GM12878 (cell line): ENCODE data around the gene CHMP6. TPM values are rescaled to one million over a fixed set of nuclear protein-coding genes. Genes with fewer than 3 reads are reported as not detected.
A peak's percentile ranks its signal among the peaks of the same experiment; 100 is the strongest.

Source experiments
- BACH1 ChIP-seq: fragments of 450-650 bp; IDR thresholded peaks from 2 replicates; pipeline ENCODE4 v1.6.1; 2017; ENCODE audit warnings: mild to moderate bottlenecking, borderline replicate concordance
- BHLHE40 ChIP-seq, 2 experiments: fragments of 450-650 bp in 1 of 2; IDR thresholded peaks; 2 replicates each; pipeline ENCODE4 v1.6.1; 2011 to 2017; ENCODE audit warnings: low read depth in 2 of 2, borderline replicate concordance in 1 of 2, improper control_type of control experiment in 1 of 2, low read length in 1 of 2, mild to moderate bottlenecking in 1 of 2
- CBFB ChIP-seq: IDR thresholded peaks from 2 replicates; pipeline ENCODE4 v1.6.1; 2016; ENCODE audit warnings: antibody characterized with exemption, low read depth
- CHD1 ChIP-seq: IDR thresholded peaks from 2 replicates; pipeline ENCODE4 v1.6.1; 2012; ENCODE audit warnings: low read depth, low read length, improper control_type of control experiment
- DPF2 ChIP-seq: fragments of 450-650 bp; IDR thresholded peaks from 2 replicates; pipeline ENCODE4 v1.6.1; 2017; ENCODE audit warnings: mild to moderate bottlenecking
- E2F4 ChIP-seq: IDR thresholded peaks from 2 replicates; pipeline ENCODE4 v1.6.1; 2012; ENCODE audit warnings: low read depth, low read length, improper control_type of control experiment
- EED ChIP-seq: sonication (generic); IDR thresholded peaks from 2 replicates; pipeline ENCODE4 v1.6.1; 2016; ENCODE audit warnings: antibody characterized with exemption, low read depth
- EGR1 ChIP-seq, 2 experiments: IDR thresholded peaks; 1 replicate in 1 of 2; 2 replicates in 1 of 2; pipeline ENCODE4 v1.6.1; 2011 to 2012; ENCODE audit warnings: low read depth in 2 of 2, low read length in 2 of 2, borderline replicate concordance in 1 of 2, mild to moderate bottlenecking in 1 of 2, moderate library complexity in 1 of 2
- ELK1 ChIP-seq: IDR thresholded peaks from 2 replicates; pipeline ENCODE4 v1.6.1; 2012; ENCODE audit warnings: low read depth, low read length, improper control_type of control experiment
- EZH2 ChIP-seq: IDR thresholded peaks from 2 replicates; pipeline ENCODE4 v1.6.1; 2012; ENCODE audit warnings: low read depth, mild to moderate bottlenecking, control low read depth, inconsistent platforms, low read length, borderline replicate concordance; ENCODE audit not compliant: control insufficient read depth
- GATAD2B ChIP-seq: fragments of 450-650 bp; conservative IDR thresholded peaks from 2 replicates; pipeline ENCODE4 v1.6.1; 2017; ENCODE audit warnings: low read depth, mild to moderate bottlenecking, moderate library complexity
- HDAC6 ChIP-seq: fragments of 200-600 bp; sonication (generic); IDR thresholded peaks from one replicate; pipeline ENCODE4 v1.8.0; 2017; ENCODE audit warnings: antibody characterized with exemption; ENCODE audit not compliant: unreplicated experiment
- HDGF ChIP-seq: fragments of 450-650 bp; IDR thresholded peaks from 2 replicates; pipeline ENCODE4 v1.6.1; 2016; ENCODE audit warnings: antibody characterized with exemption
- IKZF2 ChIP-seq, 2 experiments: fragments of 450-650 bp; IDR thresholded peaks; 2 replicates each; pipeline ENCODE4 v1.6.1; 2017; ENCODE audit warnings: mild to moderate bottlenecking in 2 of 2, moderate library complexity in 2 of 2
- IRF3 ChIP-seq: fragments of 450-650 bp; IDR thresholded peaks from 2 replicates; pipeline ENCODE4 v1.6.1; 2014; ENCODE audit warnings: mild to moderate bottlenecking
- MEF2A ChIP-seq: IDR thresholded peaks from 2 replicates; pipeline ENCODE4 v1.6.1; 2011; ENCODE audit warnings: low read depth, mild to moderate bottlenecking, low read length, moderate library complexity; ENCODE audit not compliant: insufficient read depth
- MTA3 ChIP-seq: IDR thresholded peaks from 2 replicates; pipeline ENCODE4 v1.6.1; 2012; ENCODE audit warnings: low read length, inconsistent platforms, borderline replicate concordance
- MYC ChIP-seq: IDR thresholded peaks from 2 replicates; pipeline ENCODE4 v1.6.1; 2011; ENCODE audit warnings: mild to moderate bottlenecking, low read length, moderate library complexity, inconsistent platforms; ENCODE audit not compliant: insufficient read depth, insufficient replicate concordance, insufficient read length, severe bottlenecking
- NR2C1 ChIP-seq: fragments of 450-650 bp; IDR thresholded peaks from 2 replicates; pipeline ENCODE4 v1.6.1; 2017; ENCODE audit warnings: antibody characterized with exemption, mild to moderate bottlenecking, moderate library complexity
- POLR2A ChIP-seq: IDR thresholded peaks from 2 replicates; pipeline ENCODE4 v1.6.1; 2011; ENCODE audit warnings: low read depth, mild to moderate bottlenecking, low read length
- RAD51 ChIP-seq: fragments of 450-650 bp; IDR thresholded peaks from 2 replicates; pipeline ENCODE4 v1.6.1; 2016; ENCODE audit warnings: moderate library complexity, mild to moderate bottlenecking, inconsistent platforms
- RFX5 ChIP-seq: IDR thresholded peaks from 2 replicates; pipeline ENCODE4 v1.6.1; 2011; ENCODE audit warnings: low read depth, low read length, improper control_type of control experiment
- RUNX3 ChIP-seq: IDR thresholded peaks from 2 replicates; pipeline ENCODE4 v1.6.1; 2012; ENCODE audit warnings: low read length, inconsistent platforms
- SIX5 ChIP-seq: IDR thresholded peaks from 2 replicates; pipeline ENCODE4 v1.6.1; 2011; ENCODE audit warnings: mild to moderate bottlenecking, low read depth, low read length, moderate library complexity; ENCODE audit not compliant: severe bottlenecking
- SMAD5 ChIP-seq: IDR thresholded peaks from 2 replicates; pipeline ENCODE4 v1.6.1; 2016; ENCODE audit warnings: antibody characterized with exemption, low read depth
- SPI1 ChIP-seq: IDR thresholded peaks from 2 replicates; pipeline ENCODE4 v1.6.1; 2011; ENCODE audit warnings: low read depth, mild to moderate bottlenecking, low read length, moderate library complexity, borderline replicate concordance; ENCODE audit not compliant: insufficient read depth
- SUPT20H ChIP-seq: IDR thresholded peaks from 2 replicates; pipeline ENCODE4 v1.6.1; 2011; ENCODE audit warnings: low read depth, mild to moderate bottlenecking, low read length, moderate library complexity, borderline replicate concordance; ENCODE audit not compliant: control insufficient read depth
- TBL1XR1 ChIP-seq: IDR thresholded peaks from 2 replicates; pipeline ENCODE4 v1.6.1; 2012; ENCODE audit warnings: low read depth, low read length, improper control_type of control experiment
- YY1 ChIP-seq: IDR thresholded peaks from 2 replicates; pipeline ENCODE4 v1.6.1; 2011; ENCODE audit warnings: low read depth, mild to moderate bottlenecking, low read length
- ZNF207 ChIP-seq: fragments of 450-650 bp; IDR thresholded peaks from 2 replicates; pipeline ENCODE4 v1.6.1; 2014; ENCODE audit warnings: antibody characterized with exemption, mild to moderate bottlenecking, borderline replicate concordance
- ZNF217 ChIP-seq: fragments of 450-650 bp; IDR thresholded peaks from 2 replicates; pipeline ENCODE4 v1.6.1; 2017; ENCODE audit warnings: antibody characterized with exemption, mild to moderate bottlenecking
- ZNF24 ChIP-seq: fragments of 450-650 bp; IDR thresholded peaks from 2 replicates; pipeline ENCODE4 v1.6.1; 2017; ENCODE audit warnings: antibody characterized with exemption, mild to moderate bottlenecking
- polyA plus RNA-seq, 11 experiments: library from polyadenylated mRNA; depleted of rRNA in 4 of 11; unstranded in 6 of 11; stranded (reverse) in 5 of 11; fragments of >200 nt; fragmentation: Nextera tagmentation in 4 of 11; fragmentation: Illumina TruSeq in 1 of 11; extraction: Ambion mirVana in 4 of 11; extraction: Trizol in 1 of 11; gene quantifications; 1 replicate in 1 of 11; 2 replicates in 10 of 11; pipeline versions ENCODE4 v1.2.1 to v1.2.3, GENCODE V29; 2011 to 2016; ENCODE audit warnings: inconsistent platforms in 2 of 11, missing spikeins in 2 of 11, low read depth in 1 of 11
- total RNA-seq, 4 experiments: library from RNA; depleted of rRNA in 3 of 4; stranded (reverse); fragments of >200 nt in 3 of 4; fragmentation: Illumina TruSeq in 1 of 4; extraction: Trizol in 1 of 4; gene quantifications; 2 replicates each; pipeline versions ENCODE4 v1.2.1 to v1.2.3, GENCODE V29; 2013 to 2021

Gene CHMP6
- total and polyA plus RNA-seq, 10 of the 15 experiments (the other 5 are each of a cell fraction or from before 2014, with no cell fraction given) = 0.21 to 37.9 (median 14.7) TPM

DNA sequence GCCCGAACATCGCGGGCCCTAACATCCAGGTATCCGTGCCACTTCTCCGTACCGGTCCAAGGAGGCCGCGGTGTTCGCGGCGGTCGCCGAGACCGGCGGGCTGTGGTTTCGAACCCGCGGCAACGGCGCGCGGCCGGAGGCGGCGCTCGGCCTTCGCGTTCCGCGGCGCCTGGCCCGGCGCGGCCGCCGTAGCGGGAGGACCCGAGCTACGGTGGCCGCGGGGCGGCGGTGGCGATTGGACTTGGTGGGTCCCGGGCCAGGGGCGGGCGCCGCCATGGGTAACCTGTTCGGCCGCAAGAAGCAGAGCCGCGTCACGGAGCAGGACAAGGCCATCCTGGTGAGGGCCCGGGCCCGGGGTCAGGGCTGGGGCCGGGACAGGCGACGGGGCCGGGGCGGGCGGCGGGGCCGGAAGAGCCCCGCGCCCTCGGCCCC, at the start of gene CHMP6 (continued):
- TF ChIP-seq NR2C1 (peak; percentile 62), IKZF2 (IDR thresholded peaks at IDR 0.05) (no peak), RAD51 (no peak), RUNX3 (peak; percentile 76), MTA3 (no peak), IRF3 (no peak), HDGF (no peak), EGR1 (IDR thresholded peaks at IDR 0.05; ENCODE audit: borderline replicate concordance in 1 of 2, low read depth in 2 of 2, low read length in 2 of 2) (peak in 1 of 2 experiments; percentile 57; a peak in 1 of 3 replicates), E2F4 (no peak), ZNF24 (peak; percentile 88), EED (no peak), TBL1XR1 (0 out of 2 replicates have a peak, but pooled peaks have one; percentile 31), DPF2 (peak; percentile 86), YY1 (peak; percentile 91), SMAD5 (no peak), ZNF207 (peak; percentile 97), MYC (no peak), SIX5 (peak; percentile 66), BHLHE40 (IDR thresholded peaks at IDR 0.05; ENCODE audit: borderline replicate concordance in 1 of 2, low read depth in 2 of 2, low read length in 1 of 2) (peak; percentile 25 to 66; a peak in 2 of 4 replicates), ELK1 (peak; percentile 52; the same call in 1 of the 2 replicates), HDAC6 (no peak), POLR2A (peak; percentile 72), SUPT20H (no peak), CBFB (no peak), CHD1 (no peak), SPI1 (no peak), MEF2A (0 out of 2 replicates have a peak, but pooled peaks have one; percentile 26), EZH2 (no peak), GATAD2B (peak; percentile 83; the same call in 1 of the 2 replicates), ZNF217 (peak; percentile 97), BACH1 (peak; percentile 20; the same call in 1 of the 2 replicates), RFX5 (no peak)
